Heart right ventricle (tissue), 16 donors: ENCODE data around the gene RFFL. TPM values are rescaled to one million over a fixed set of nuclear protein-coding genes. Genes with fewer than 3 reads are reported as not detected.

Source experiments
- ATAC-seq, 8 donors: fragments of 200-7000 bp; cut with Tn5 transposase; one replicate each; pipeline ENCODE4 v1.9.1; 2020; ENCODE audit warnings: mild to moderate bottlenecking in 8 of 8, moderate library complexity in 8 of 8, moderate number of reproducible peaks in 1 of 8
- DNase-seq, 2 donors: peaks; one replicate each; pipeline ENCODE4 v3.0.0-alpha.2; 2020
- H3K27ac ChIP-seq, 10 donors: fragments of 200-600 bp; sonication (generic) in 2 of 10; one replicate each; pipeline versions ENCODE4 v1.5.0 to v1.8.0; 2020 to 2022; ENCODE audit warnings: mild to moderate bottlenecking in 3 of 10
- H3K27me3 ChIP-seq, 7 donors: fragments of 200-600 bp; one replicate each; pipeline ENCODE4 v1.8.0; 2021 to 2022; ENCODE audit warnings: mild to moderate bottlenecking in 2 of 7
- H3K36me3 ChIP-seq, 9 donors: fragments of 200-600 bp; sonication (generic) in 1 of 9; one replicate each; pipeline versions ENCODE4 v1.5.0 to v1.8.0; 2020 to 2022; ENCODE audit warnings: mild to moderate bottlenecking in 2 of 9
- H3K4me1 ChIP-seq, 9 donors: fragments of 200-600 bp; sonication (generic) in 1 of 9; one replicate each; pipeline versions ENCODE4 v1.5.0 to v1.8.0; 2020 to 2022; ENCODE audit warnings: mild to moderate bottlenecking in 4 of 9
- H3K4me3 ChIP-seq, 10 donors: fragments of 200-600 bp; sonication (generic) in 2 of 10; one replicate each; pipeline versions ENCODE4 v1.5.0 to v1.8.0; 2020 to 2022; ENCODE audit warnings: mild to moderate bottlenecking in 7 of 10, moderate library complexity in 2 of 10
- H3K9me3 ChIP-seq, 11 donors: fragments of 200-600 bp in 10 of 11; sonication (generic) in 2 of 11; one replicate each; pipeline versions ENCODE4 v1.5.0 to v1.8.0; 2013 to 2022; ENCODE audit warnings: mild to moderate bottlenecking in 2 of 11, control low read depth in 1 of 11, moderate library complexity in 1 of 11
- CTCF ChIP-seq, 9 donors: fragments of 200-600 bp; sonication (generic) in 2 of 9; IDR thresholded peaks; one replicate each; pipeline versions ENCODE4 v1.5.0 to v1.8.0; 2021 to 2022; ENCODE audit warnings: antibody characterized with exemption in 9 of 9, mild to moderate bottlenecking in 5 of 9, moderate library complexity in 1 of 9
- WGBS, 2 donors: extraction: QIAGEN DNeasy Blood & Tissue Kit; methylation state at CpG; one replicate each; pipeline ENCODE4 v1.1.7; 2013; ENCODE audit warnings: inconsistent platforms in 1 of 2; 5-methylcytosine and 5-hydroxymethylcytosine counted together
- intact Hi-C, 10 donors: fragments of 100-400 bp; cut with DNase I; formaldehyde crosslinking; loops; one replicate each; pipeline versions ENCODE4 v1.11.1 to v1.14.2; 2022
- polyA plus RNA-seq, 2 donors: library from polyadenylated mRNA; stranded (reverse); fragments of 200-250 nt; gene quantifications; one replicate each; pipeline ENCODE4 v1.2.3, GENCODE V29; 2013
- total RNA-seq, 10 donors: library from RNA; stranded (reverse); fragmentation: NEBNext Ultra II Directional in 3 of 10; extraction: Animal tissue kit (Norgen Biotek cat#: 25700) in 3 of 10; gene quantifications; one replicate each; pipeline versions ENCODE4 v1.2.1 to v1.2.4, GENCODE V29; 2021 to 2023
- donor health status: Arrhythmogenic right ventricular cardiomyopathy.
- donor health status: ischemic (EF 13 %, LVEDD 7.1; RV severe dilation, severe dysfunction).
- donor health status: healthy with polysubstance abuse.
- donor health status: DM: no; HTN: yes; CAD: no.
- donor health status: DM: no; HTN: no; CAD: no.
- donor health status: ischemic (EF 25% LVEDD 6.9; RV normal size, moderate dysfunction).
- donor health status: ischemic (EF 25% LVEDD 5.7; RV mildly dilated, moderate dysfunction).
- donor health status: healthy.
- donor health status: DM: yes; HTN: yes; CAD: no.
- donor health status: Ischemic cardiomyopathy.
- donor health status: ischemic (EF 35%, LVEDD 5.7; RV mildly dilated, moderate dysfunction).
- donor health status: nonischemic (EF 11% LVEDD 7.7; RV severe dilation, severe dysfunction).
- donor health status: DM: yes; HTN: yes; CAD: no.
- donor health status: PGD.
- donor health status: ischemic (EF 29% LVEDD 5.4; RV normal size, mild dysfunction).
- donor health status: nonischemic (EF 23%, LVEDD 6.1; RV moderate dilation, normal function).

Gene RFFL
- total and polyA plus RNA-seq, 12 donors, result 2.3 to 19.3 (median 13.5) TPM

DNA sequence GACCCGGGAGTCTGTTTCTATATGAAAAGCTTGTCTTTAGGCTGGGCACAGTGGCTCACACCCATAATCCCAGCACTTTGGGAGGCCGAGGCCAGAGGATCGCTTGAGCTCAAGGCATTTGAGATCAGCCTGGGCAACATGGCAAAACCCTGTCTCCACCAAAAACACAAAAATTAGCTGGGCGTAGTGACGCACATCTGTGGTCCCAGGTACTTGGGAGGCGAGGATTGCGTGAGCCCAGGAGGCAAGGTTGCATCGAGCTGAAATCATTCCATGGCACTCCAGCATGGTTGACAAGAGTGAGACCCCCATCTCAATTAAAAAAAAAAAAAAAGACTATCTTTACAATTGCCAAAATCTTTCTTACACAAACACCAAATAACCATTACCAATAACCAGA is 22.7 kb upstream of the RFFL start:
- ATAC-seq (no peak), DNase-seq (no peak)
- 98 to 100% methylated on average over 8 of the region's 8 CpGs for WGBS, 2 donors
- Histone ChIP-seq H3K27me3 (no peaks in the 10 kb centered on the region), H3K4me1 (peaks cover 0 to 45% (median 12%) of the 10 kb centered on the region in 9 donors), H3K4me3 (no peak overlapping the region), H3K36me3 (no peaks in the 10 kb centered on the region), H3K9me3 (no peaks in the 10 kb centered on the region), H3K27ac (no peak overlapping the region)
- intact Hi-C loops, result loop anchor here in 5 of 10 donors (5.0 to 10.0 kb wide), 3 partner anchors 89 to 104 kb away; partner anchors contain the start of gene LIG3 (in 2 of the 5)
- no peak for TF ChIP-seq CTCF (IDR thresholded peaks at IDR 0.05)

- no peaks in the 10 kb centered on the region for H3K9me3 ChIP-seq
- 87 to 93% methylated on average over 2 of the region's 2 CpGs for WGBS, 2 donors
- no peak for DNase-seq
- peaks cover 0 to 51% (median 12%) of the 10 kb centered on the region in 9 donors for H3K4me1 ChIP-seq
- TF ChIP-seq CTCF (IDR thresholded peaks at IDR 0.05), result no peak
- no peaks in the 10 kb centered on the region for H3K36me3 ChIP-seq
- no peaks in the 10 kb centered on the region for H3K27me3 ChIP-seq
- no peak overlapping the region for H3K27ac ChIP-seq
- intact Hi-C loops, result loop anchor here in 5 of 10 donors (5.0 to 10.0 kb wide), 3 partner anchors 88 to 103 kb away; partner anchors contain the start of gene LIG3 (in 2 of the 5)
- no peak for ATAC-seq
- no peak overlapping the region for H3K4me3 ChIP-seq
These were observed 21.5 kb upstream of the RFFL start for GRCh38 chr17:35084987-35085386.

DNA sequence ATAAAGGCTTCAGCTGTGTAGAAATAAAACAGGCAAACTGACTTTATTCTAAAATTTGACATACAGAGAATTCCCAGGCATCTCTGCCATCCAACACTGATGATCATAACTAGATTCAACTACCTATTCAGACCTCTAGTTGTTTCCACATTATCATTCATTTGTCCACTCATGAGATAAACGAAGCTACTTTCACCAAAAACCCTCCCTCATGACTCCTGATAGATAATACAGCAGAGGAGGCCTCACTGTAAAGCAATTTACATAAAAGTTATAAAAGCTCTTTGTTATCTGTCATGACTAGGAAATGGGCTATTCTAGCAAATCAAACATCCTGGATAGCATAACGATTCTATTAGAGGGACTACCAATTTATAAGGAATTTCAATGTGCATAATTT is 19.6 kb upstream of the RFFL start:
- ATAC-seq (no peak), DNase-seq (no peak)
- H3K27ac ChIP-seq, result no peak overlapping the region
- H3K27me3 ChIP-seq, result no peaks in the 10 kb centered on the region
- no peak overlapping the region for H3K4me3 ChIP-seq
- no peak for TF ChIP-seq CTCF (IDR thresholded peaks at IDR 0.05)
- no peaks in the 10 kb centered on the region for H3K9me3 ChIP-seq
- H3K4me1 ChIP-seq, result peaks cover 0 to 40% (median 10%) of the 10 kb centered on the region in 9 donors
- H3K36me3 ChIP-seq, result no peaks in the 10 kb centered on the region
- 80 to 86% methylated on average over 2 of the region's 2 CpGs for WGBS, 2 donors
- intact Hi-C loops, result loop anchor here in 1 of 10 donors (10.0 kb wide), 1 partner anchor 88 kb away; no protein-coding TSS in a partner anchor

DNA sequence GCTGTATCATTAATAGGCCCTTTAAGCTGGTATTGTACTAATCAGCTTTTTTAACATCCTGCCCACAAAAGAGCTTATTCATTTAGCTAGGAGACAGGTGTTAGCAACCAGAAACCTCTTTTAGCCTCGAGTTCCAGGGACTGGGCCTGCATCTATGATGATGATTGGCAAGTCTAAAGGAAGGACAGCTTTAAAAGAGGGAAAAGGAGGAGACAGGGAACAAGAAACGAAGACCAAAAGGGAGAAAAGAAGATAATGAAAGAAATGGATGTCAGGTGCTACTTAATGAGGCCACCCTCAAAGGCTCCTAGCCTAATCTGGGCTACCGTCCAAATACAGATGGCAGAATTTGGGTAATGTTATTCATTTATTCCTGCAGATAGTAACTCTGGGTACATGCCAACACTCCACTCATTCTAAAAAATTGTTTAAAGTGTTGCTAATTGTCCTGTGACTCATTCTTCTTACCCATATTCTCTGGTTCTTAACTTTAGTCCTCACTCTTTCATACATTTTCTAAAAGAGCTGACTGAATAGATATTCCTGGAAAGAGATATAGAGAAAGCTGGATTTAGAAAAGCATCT is 18.7 kb upstream of the RFFL start:
- no peak for TF ChIP-seq CTCF (IDR thresholded peaks at IDR 0.05)
- Histone ChIP-seq H3K27ac (no peak overlapping the region), H3K4me3 (no peak overlapping the region), H3K27me3 (no peaks in the 10 kb centered on the region), H3K36me3 (no peaks in the 10 kb centered on the region), H3K9me3 (no peaks in the 10 kb centered on the region), H3K4me1 (peaks cover 0 to 31% (median 4%) of the 10 kb centered on the region in 9 donors)
- intact Hi-C loops, result loop anchor here in 1 of 10 donors (10.0 kb wide), 1 partner anchor 87 kb away; no protein-coding TSS in a partner anchor
- WGBS, 2 donors, result 44 to 62% methylated on average over 3 of the region's 3 CpGs
- ATAC-seq, result no peak
- DNase-seq, result no peak
